K562 (cell line): ENCODE results near the gene CALU.

Source experiments
- CHD1 ChIP-seq: fragments of 200-600 bp; sonication (generic); IDR thresholded peaks from one replicate; pipeline ENCODE4 v1.6.1; 2012; ENCODE audit warnings: mild to moderate bottlenecking, moderate library complexity, low read length, inconsistent platforms
- CTCF ChIP-seq, 3 experiments: IDR thresholded peaks in 2 of 3; conservative IDR thresholded peaks in 1 of 3; 2 replicates each; pipeline ENCODE4 v1.5.1; 2011 to 2012; ENCODE audit warnings: low read length in 3 of 3, mild to moderate bottlenecking in 3 of 3, control low read depth in 2 of 3, improper control_type of control experiment in 1 of 3, inconsistent platforms in 1 of 3, low read depth in 1 of 3, mixed read lengths in 1 of 3, moderate library complexity in 1 of 3; ENCODE audit not compliant: insufficient read depth in 2 of 3
- PHB2 ChIP-seq: fragments of 450-650 bp; IDR thresholded peaks from 2 replicates; pipeline ENCODE4 v1.6.1; 2017; ENCODE audit warnings: low read depth
- RFX5 ChIP-seq: IDR thresholded peaks from 2 replicates; pipeline ENCODE4 v1.6.1; 2011; ENCODE audit warnings: low read depth, mild to moderate bottlenecking, improper control_type of control experiment, low read length

GRCh38 chr7:128767475-128768110 is 28.4 kb downstream of the CALU start:
- TF ChIP-seq CTCF (IDR thresholded peaks at IDR 0.05 in 2 of 3, conservative IDR thresholded peaks at IDR 0.05 in 1 of 3; ENCODE audit: insufficient read depth in 2 of 3, low read depth in 1 of 3, low read length in 3 of 3) (no peak), RFX5 (no peak), CHD1 (no peak), PHB2 (no peak)
